Measurements from ENCODE around the gene GANAB. TPM values are rescaled to one million over a fixed set of nuclear protein-coding genes. Genes with fewer than 3 reads are reported as not detected.
"Not testable (repeated sequence)": the region's sequence is repeated elsewhere in the genome, so short reads cannot be mapped to it uniquely, and the experiment has no call there.

GANAB gene
- total RNA-seq, 4 donors from 2014 or later = 77.7 to 129 (median 111) TPM

GRCh38 chr11:62676698-62677097 lies 30.3 kb upstream of the GANAB start:
- Histone ChIP-seq H3K4me1 (peaks cover 35 to 68% (median 55%) of the 10 kb centered on the region in 4 donors), H3K9me3 (no peaks in the 10 kb centered on the region), H3K27ac (replicated peaks in 1 of 4) (no peak overlapping the region), H3K27me3 (no peaks in the 10 kb centered on the region), H3K36me3 (peaks cover 20 to 48% (median 45%) of the 10 kb centered on the region in 4 donors), H3K4me3 (no peak overlapping the region)
- 51% methylated on average over 6 of the region's 6 CpGs for WGBS
- TF ChIP-seq POLR2AphosphoS5 (IDR thresholded peaks at IDR 0.05) (no peak), POLR2A (IDR thresholded peaks at IDR 0.05; ENCODE audit: low read depth) (no peak), EP300 (IDR thresholded peaks at IDR 0.05) (no peak), CTCF (IDR thresholded peaks at IDR 0.05) (no peak)
- intact Hi-C loops (cut with DNase I) = no loop called here
- no peak for DNase-seq (ENCODE audit: extremely low spot score)

- 93% methylated on average over 10 of the region's 10 CpGs for WGBS
- H3K9me3 ChIP-seq; H3K4me3 ChIP-seq; H3K27ac ChIP-seq (replicated peaks in 1 of 4); DNase-seq (ENCODE audit: extremely low spot score); H3K27me3 ChIP-seq; intact Hi-C loops (cut with DNase I): not testable (repeated sequence)
- peaks cover 36 to 64% (median 57%) of the 10 kb centered on the region in 4 donors for H3K4me1 ChIP-seq
- peaks cover 20 to 48% (median 45%) of the 10 kb centered on the region in 4 donors for H3K36me3 ChIP-seq
Measured at GRCh38 chr11:62675415-62675814, 29.0 kb upstream of the GANAB start.

GRCh38 chr11:62673196-62673525 lies 26.7 kb upstream of the GANAB start:
- no peak for DNase-seq (ENCODE audit: extremely low spot score)
- Histone ChIP-seq H3K27me3 (no peaks in the 10 kb centered on the region), H3K4me1 (peaks cover 30 to 64% (median 49%) of the 10 kb centered on the region in 4 donors), H3K36me3 (peaks cover 20 to 48% (median 44%) of the 10 kb centered on the region in 4 donors), H3K27ac (replicated peaks in 1 of 4) (peak overlapping the region in 3 of 4 donors; percentile 89 to 94 (median 92)), H3K9me3 (no peaks in the 10 kb centered on the region), H3K4me3 (no peak overlapping the region)
- whole genome bisulfite sequencing = 79% methylated on average over 2 of the region's 2 CpGs
- intact Hi-C loops (cut with DNase I) = no loop called here
- TF ChIP-seq POLR2AphosphoS5 (IDR thresholded peaks at IDR 0.05) = no peak
- TF ChIP-seq CTCF (IDR thresholded peaks at IDR 0.05) = no peak
- TF ChIP-seq POLR2A (IDR thresholded peaks at IDR 0.05; ENCODE audit: low read depth) = no peak
- TF ChIP-seq EP300 (IDR thresholded peaks at IDR 0.05) = no peak

- peak; percentile 94 for DNase-seq (ENCODE audit: extremely low spot score)
- Histone ChIP-seq H3K27me3 (no peaks in the 10 kb centered on the region), H3K4me1 (peaks cover 34 to 64% (median 49%) of the 10 kb centered on the region in 4 donors), H3K27ac (replicated peaks in 1 of 4) (peak within 1 kb of the TSS; percentile 87 to 94 (median 90)), H3K36me3 (peaks cover 9 to 42% (median 36%) of the 10 kb centered on the region in 4 donors), H3K9me3 (no peaks in the 10 kb centered on the region), H3K4me3 (peak within 1 kb of the TSS; percentile 68 to 90 (median 80))
- intact Hi-C loops (cut with DNase I) = no loop called here
- 3% methylated on average over 18 of the region's 59 CpGs for WGBS
- no peak for TF ChIP-seq CTCF (IDR thresholded peaks at IDR 0.05)
- peak; percentile 77 to 79 for TF ChIP-seq POLR2AphosphoS5 (IDR thresholded peaks at IDR 0.05)
- peak; percentile 19 for TF ChIP-seq POLR2A (IDR thresholded peaks at IDR 0.05; ENCODE audit: low read depth)
Measured at GRCh38 chr11:62671608-62672389, 25.4 kb upstream of the GANAB start, which contains the start of the genes LBHD1 and UQCC3. Gene LBHD1 (minus strand): TSS chr11:62672267. CDS start chr11:62670031, 2,236 bp downstream. Gene UQCC3 (plus strand): TSS chr11:62671673. CDS start chr11:62671746, 73 bp downstream.

- H3K36me3 ChIP-seq = peaks cover 6 to 42% (median 35%) of the 10 kb centered on the region in 4 donors
- no peak for TF ChIP-seq POLR2AphosphoS5 (IDR thresholded peaks at IDR 0.05)
- TF ChIP-seq POLR2A (IDR thresholded peaks at IDR 0.05; ENCODE audit: low read depth) = no peak
- no peak for TF ChIP-seq CTCF (IDR thresholded peaks at IDR 0.05)
- no peaks in the 10 kb centered on the region for H3K9me3 ChIP-seq
- intact Hi-C loops (cut with DNase I) = no loop called here
- H3K4me3 ChIP-seq = peak overlapping the region; percentile 68 to 90 (median 80)
- WGBS = under 1% methylated on average over 17 of the region's 17 CpGs
- no peak for DNase-seq (ENCODE audit: extremely low spot score)
- H3K27ac ChIP-seq (replicated peaks in 1 of 4) = peak overlapping the region; percentile 87 to 94 (median 90)
- no peaks in the 10 kb centered on the region for H3K27me3 ChIP-seq
- peaks cover 40 to 65% (median 54%) of the 10 kb centered on the region in 4 donors for H3K4me1 ChIP-seq
Measured at GRCh38 chr11:62671236-62671607, 24.8 kb upstream of the GANAB start.
